ENCODE results near the gene DOCK7.

Gene DOCK7

DNA sequence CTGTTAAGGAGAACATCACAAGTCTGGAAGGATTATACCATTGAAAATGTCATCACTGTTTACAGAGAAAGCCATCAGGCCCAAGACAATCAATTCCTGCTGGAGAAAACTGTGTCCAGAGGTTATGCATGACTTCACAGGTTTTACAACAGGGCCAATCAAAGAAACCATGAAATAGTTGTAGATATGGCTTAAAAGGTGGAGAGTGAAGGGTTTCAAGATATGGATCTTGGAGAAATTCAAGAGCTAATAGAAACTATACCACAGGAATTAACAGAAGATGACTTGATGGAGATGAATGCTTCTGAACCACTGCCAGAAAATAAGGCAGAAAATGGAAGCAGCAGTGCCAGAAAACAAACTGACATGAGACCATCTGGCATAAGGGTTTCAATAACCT lies 221.1 kb downstream of the DOCK7 start:
- H3K4me3 ChIP-seq (ENCODE audit: low read depth, low read length) = no peak overlapping the region
- TF ChIP-seq, protein P1, sequence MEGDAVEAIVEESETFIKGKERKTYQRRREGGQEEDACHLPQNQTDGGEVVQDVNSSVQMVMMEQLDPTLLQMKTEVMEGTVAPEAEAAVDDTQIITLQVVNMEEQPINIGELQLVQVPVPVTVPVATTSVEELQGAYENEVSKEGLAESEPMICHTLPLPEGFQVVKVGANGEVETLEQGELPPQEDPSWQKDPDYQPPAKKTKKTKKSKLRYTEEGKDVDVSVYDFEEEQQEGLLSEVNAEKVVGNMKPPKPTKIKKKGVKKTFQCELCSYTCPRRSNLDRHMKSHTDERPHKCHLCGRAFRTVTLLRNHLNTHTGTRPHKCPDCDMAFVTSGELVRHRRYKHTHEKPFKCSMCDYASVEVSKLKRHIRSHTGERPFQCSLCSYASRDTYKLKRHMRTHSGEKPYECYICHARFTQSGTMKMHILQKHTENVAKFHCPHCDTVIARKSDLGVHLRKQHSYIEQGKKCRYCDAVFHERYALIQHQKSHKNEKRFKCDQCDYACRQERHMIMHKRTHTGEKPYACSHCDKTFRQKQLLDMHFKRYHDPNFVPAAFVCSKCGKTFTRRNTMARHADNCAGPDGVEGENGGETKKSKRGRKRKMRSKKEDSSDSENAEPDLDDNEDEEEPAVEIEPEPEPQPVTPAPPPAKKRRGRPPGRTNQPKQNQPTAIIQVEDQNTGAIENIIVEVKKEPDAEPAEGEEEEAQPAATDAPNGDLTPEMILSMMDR (IDR thresholded peaks at IDR 0.05; ENCODE audit: low read depth, low read length) = no peak

DNA sequence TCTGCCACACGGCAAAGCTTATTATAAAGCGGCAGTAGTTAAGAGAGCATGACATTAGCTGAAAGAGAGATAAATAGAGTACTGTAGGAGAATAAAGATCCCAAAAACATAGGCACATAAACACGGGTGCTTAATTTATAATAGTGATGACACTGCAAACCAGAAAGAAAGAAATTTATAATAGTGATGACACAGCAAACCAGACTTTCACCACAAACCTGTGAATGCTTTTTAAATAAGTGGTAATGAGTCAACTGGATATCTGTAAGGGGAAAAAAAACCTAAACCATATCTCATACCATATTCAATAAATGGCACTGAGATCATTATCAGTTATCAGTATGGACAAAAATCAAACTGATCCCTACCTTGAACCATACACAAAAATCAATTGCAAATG lies 225.8 kb downstream of the DOCK7 start:
- H3K4me3 ChIP-seq (ENCODE audit: low read depth, low read length) = no peak overlapping the region
- TF ChIP-seq, protein P1 (IDR thresholded peaks at IDR 0.05; ENCODE audit: low read depth, low read length) = no peak

DNA sequence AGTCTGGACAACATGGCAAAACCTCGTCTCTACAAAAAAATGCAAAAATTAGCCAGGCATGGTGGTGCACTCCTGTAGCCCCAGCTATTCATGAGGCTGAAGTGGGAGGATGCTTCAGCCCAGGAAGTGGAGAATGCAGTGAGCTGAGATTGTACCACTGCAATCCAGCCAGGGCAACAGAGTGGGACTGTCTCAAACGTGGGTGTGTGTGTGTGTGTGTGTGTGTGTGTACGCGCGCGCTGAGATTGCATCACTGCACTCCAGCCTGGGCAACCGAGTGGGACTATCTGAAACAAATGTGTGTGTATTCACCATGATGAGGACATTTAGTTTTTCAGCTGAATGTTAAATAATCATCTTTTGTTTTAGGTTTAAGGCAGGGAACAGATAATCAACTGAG lies 230.2 kb downstream of the DOCK7 start:
- TF ChIP-seq, protein P1 (IDR thresholded peaks at IDR 0.05; ENCODE audit: low read depth, low read length) = no peak
- H3K4me3 ChIP-seq (ENCODE audit: low read depth, low read length) = no peak overlapping the region

DNA sequence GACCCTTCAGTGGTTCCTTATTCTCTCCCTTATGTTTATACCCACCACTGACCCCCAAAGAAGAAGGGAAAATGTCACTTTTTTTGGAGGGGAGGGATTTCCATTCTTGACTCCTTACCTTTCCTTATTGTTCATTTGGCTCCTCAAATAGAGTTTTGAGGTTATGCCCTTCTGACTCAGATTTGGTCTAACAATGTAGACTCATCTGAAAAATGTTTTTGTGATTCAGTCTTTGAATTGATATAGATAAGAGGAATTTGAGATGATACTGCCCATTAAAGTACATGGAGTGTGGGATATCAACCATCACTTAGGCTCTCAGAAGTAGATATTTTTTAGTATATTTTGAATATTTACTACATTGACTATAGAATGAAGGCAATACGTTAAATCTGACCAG lies 235.2 kb downstream of the DOCK7 start:
- H3K4me3 ChIP-seq (ENCODE audit: low read depth, low read length) = no peak overlapping the region
- TF ChIP-seq, protein P1 (IDR thresholded peaks at IDR 0.05; ENCODE audit: low read depth, low read length) = no peak

DNA sequence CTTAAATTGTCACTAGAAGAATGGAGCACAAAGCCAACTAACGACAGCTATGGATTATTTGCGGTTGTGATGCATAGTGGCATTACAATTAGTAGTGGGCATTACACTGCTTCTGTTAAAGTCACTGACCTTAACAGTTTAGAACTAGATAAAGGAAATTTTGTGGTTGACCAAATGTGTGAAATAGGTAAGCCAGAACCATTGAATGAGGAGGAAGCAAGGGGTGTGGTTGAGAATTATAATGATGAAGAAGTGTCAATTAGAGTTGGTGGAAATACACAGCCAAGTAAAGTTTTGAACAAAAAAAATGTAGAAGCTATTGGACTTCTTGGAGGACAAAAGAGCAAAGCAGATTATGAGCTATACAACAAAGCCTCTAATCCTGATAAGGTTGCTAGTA lies 237.9 kb downstream of the DOCK7 start:
- H3K4me3 ChIP-seq (ENCODE audit: low read depth, low read length) = no peak overlapping the region
- TF ChIP-seq, protein P1 (IDR thresholded peaks at IDR 0.05; ENCODE audit: low read depth, low read length) = no peak

GRCh38 chr1:62448221-62448933 lies 239.8 kb downstream of the DOCK7 start:
- TF ChIP-seq, protein P1 (IDR thresholded peaks at IDR 0.05; ENCODE audit: low read depth, low read length) = no peak
- no peak overlapping the region for H3K4me3 ChIP-seq (ENCODE audit: low read depth, low read length)

DNA sequence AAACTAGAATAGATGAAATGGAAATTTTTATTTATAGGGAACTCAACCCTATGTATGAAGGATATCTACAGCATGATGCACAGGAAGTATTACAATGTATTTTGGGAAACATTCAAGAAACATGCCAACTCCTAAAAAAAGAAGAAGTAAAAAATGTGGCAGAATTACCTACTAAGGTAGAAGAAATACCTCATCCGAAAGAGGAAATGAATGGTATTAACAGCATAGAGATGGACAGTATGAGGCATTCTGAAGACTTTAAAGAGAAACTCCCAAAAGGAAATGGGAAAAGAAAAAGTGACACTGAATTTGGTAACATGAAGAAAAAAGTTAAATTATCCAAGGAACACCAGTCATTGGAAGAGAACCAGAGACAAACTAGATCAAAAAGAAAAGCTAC lies 243.5 kb downstream of the DOCK7 start:
- no peak overlapping the region for H3K4me3 ChIP-seq (ENCODE audit: low read depth, low read length)
- TF ChIP-seq, protein P1 (IDR thresholded peaks at IDR 0.05; ENCODE audit: low read depth, low read length) = no peak

Data from WI38 (cell line).